ENCODE measurements around the gene SLC22A7. TPM values are rescaled to one million over a fixed set of nuclear protein-coding genes. Genes with fewer than 3 reads are reported as not detected.
"Not testable (repeated sequence)": the region's sequence is repeated elsewhere in the genome, so short reads cannot be mapped to it uniquely, and the experiment has no call there.

SLC22A7 gene
- total RNA-seq, 1 experiment from 2014 or later = not detected

GRCh38 chr6:43339168-43339567, 41.1 kb downstream of the SLC22A7 start:
- Histone ChIP-seq H4K5ac (ENCODE audit: insufficient read length, low read depth, low read length) (no peak overlapping the region), H4K8ac (replicated peaks; ENCODE audit: insufficient read length, low read depth, low read length) (no peak overlapping the region), H3K56ac (ENCODE audit: insufficient read length, low read depth, low read length) (no peak overlapping the region), H2BK12ac (ENCODE audit: insufficient read length, low read depth, low read length) (no peak overlapping the region), H3K79me1 (ENCODE audit: insufficient read depth, low read depth, low read length, poor library complexity, severe bottlenecking) (no peaks in the 10 kb centered on the region), H3K14ac (ENCODE audit: insufficient read depth, low read length) (no peak overlapping the region), H2BK20ac (ENCODE audit: low read depth, low read length, poor library complexity, severe bottlenecking) (no peak overlapping the region), H2BK120ac (ENCODE audit: low read depth, low read length, poor library complexity, severe bottlenecking) (no peak overlapping the region), H2AK5ac (ENCODE audit: insufficient read length, low read length) (no peak overlapping the region), H3K27ac (ENCODE audit: insufficient read length, low read depth, low read length) (no peak overlapping the region), H3K4ac (ENCODE audit: low read depth, low read length) (no peak overlapping the region), H3K79me2 (ENCODE audit: insufficient read depth, low read length) (no peaks in the 10 kb centered on the region), H3K23ac (ENCODE audit: insufficient read length, low read depth, low read length) (no peak overlapping the region), H3K4me2 (ENCODE audit: insufficient read depth, insufficient read length, low read length) (no peak overlapping the region), H3K23me2 (ENCODE audit: insufficient read length, low read depth, low read length, poor library complexity, severe bottlenecking) (no peaks in the 10 kb centered on the region), H2AFZ (ENCODE audit: low read length) (no peak overlapping the region), H2BK15ac (ENCODE audit: low read depth, low read length) (no peak overlapping the region), H3K9ac (ENCODE audit: extremely low read depth, insufficient read length, low read length) (no peak overlapping the region), H3K4me1 (ENCODE audit: insufficient read depth, low read length) (no peaks in the 10 kb centered on the region), H3K18ac (ENCODE audit: insufficient read length, low read depth, low read length) (no peak overlapping the region), H2BK5ac (ENCODE audit: insufficient read length, low read length) (no peak overlapping the region), H3K27me3 (ENCODE audit: insufficient read depth, low read length) (no peaks in the 10 kb centered on the region), H4K91ac (ENCODE audit: insufficient read length, low read depth, low read length) (no peak overlapping the region), H3T11ph (ENCODE audit: low read length) (no peak overlapping the region), H4K20me1 (ENCODE audit: control insufficient read depth, insufficient read depth, insufficient read length) (no peaks in the 10 kb centered on the region), H3K9me3 (ENCODE audit: control insufficient read depth, low read depth, low read length) (no peaks in the 10 kb centered on the region)
- WGBS (ENCODE audit: extremely low coverage, insufficient read length, low lambda C conversion rate) = no CpG with 5 or more reads among the region's 4 CpGs
- no peak overlapping the region for H3K4me3 Mint-ChIP-seq
- peaks cover 0 to 7% of the 10 kb centered on the region in 2 experiments; a peak in 2 of 4 replicates for H3K4me1 Mint-ChIP-seq
- no peaks in the 10 kb centered on the region for H3K27me3 Mint-ChIP-seq (ENCODE audit: low read depth)
- no peak for DNase-seq
- H3K9me3 Mint-ChIP-seq = no peaks in the 10 kb centered on the region
- H3K27ac Mint-ChIP-seq = no peak overlapping the region
- TF ChIP-seq CTCF (conservative IDR thresholded peaks at IDR 0.05) = no peak
- peaks cover 4 to 44% (median 31%) of the 10 kb centered on the region in 3 experiments; a peak in 5 of 7 replicates for H3K36me3 Mint-ChIP-seq (ENCODE audit: insufficient read depth in 1 of 3, low read depth in 3 of 3)

GRCh38 chr6:43346243-43346642, 48.2 kb downstream of the SLC22A7 start:
- not testable (repeated sequence) for DNase-seq; H3T11ph ChIP-seq (ENCODE audit: low read length); H3K27me3 ChIP-seq (ENCODE audit: insufficient read depth, low read length); H3K56ac ChIP-seq (ENCODE audit: insufficient read length, low read depth, low read length); H3K9ac ChIP-seq (ENCODE audit: extremely low read depth, insufficient read length, low read length); H3K4me3 Mint-ChIP-seq; H3K14ac ChIP-seq (ENCODE audit: insufficient read depth, low read length); H3K27ac ChIP-seq (ENCODE audit: insufficient read length, low read depth, low read length); H4K91ac ChIP-seq (ENCODE audit: insufficient read length, low read depth, low read length); H3K27me3 Mint-ChIP-seq (ENCODE audit: low read depth); H2BK120ac ChIP-seq (ENCODE audit: low read depth, low read length, poor library complexity, severe bottlenecking); H3K23me2 ChIP-seq (ENCODE audit: insufficient read length, low read depth, low read length, poor library complexity, severe bottlenecking); H3K79me1 ChIP-seq (ENCODE audit: insufficient read depth, low read depth, low read length, poor library complexity, severe bottlenecking); H2AFZ ChIP-seq (ENCODE audit: low read length); H3K4me2 ChIP-seq (ENCODE audit: insufficient read depth, insufficient read length, low read length); H3K9me3 ChIP-seq (ENCODE audit: control insufficient read depth, low read depth, low read length); H4K5ac ChIP-seq (ENCODE audit: insufficient read length, low read depth, low read length); H2BK5ac ChIP-seq (ENCODE audit: insufficient read length, low read length); H4K20me1 ChIP-seq (ENCODE audit: control insufficient read depth, insufficient read depth, insufficient read length); H2BK20ac ChIP-seq (ENCODE audit: low read depth, low read length, poor library complexity, severe bottlenecking); H4K8ac ChIP-seq (replicated peaks; ENCODE audit: insufficient read length, low read depth, low read length); H3K18ac ChIP-seq (ENCODE audit: insufficient read length, low read depth, low read length); H2BK15ac ChIP-seq (ENCODE audit: low read depth, low read length); H2AK5ac ChIP-seq (ENCODE audit: insufficient read length, low read length); H3K79me2 ChIP-seq (ENCODE audit: insufficient read depth, low read length); H2BK12ac ChIP-seq (ENCODE audit: insufficient read length, low read depth, low read length); H3K27ac Mint-ChIP-seq; H3K4ac ChIP-seq (ENCODE audit: low read depth, low read length); H3K4me1 ChIP-seq (ENCODE audit: insufficient read depth, low read length); H3K9me3 Mint-ChIP-seq; H3K23ac ChIP-seq (ENCODE audit: insufficient read length, low read depth, low read length); H3K4me1 Mint-ChIP-seq
- WGBS (ENCODE audit: extremely low coverage, insufficient read length, low lambda C conversion rate) = no CpG with 5 or more reads among the region's 11 CpGs
- H3K36me3 Mint-ChIP-seq (ENCODE audit: insufficient read depth in 1 of 3, low read depth in 3 of 3) = peaks cover 1 to 29% (median 9%) of the 10 kb centered on the region in 3 experiments; a peak in 5 of 7 replicates

Measured in H9 (cell line).